Neural progenitor cell (in vitro differentiated cells): ENCODE data around the gene CBX1.

ENCODE experiments used
- CTCF ChIP-seq: fragments of 200-600 bp; sonication (generic); IDR thresholded peaks from 2 replicates; pipeline ENCODE4 v1.5.1; 2017; ENCODE audit warnings: antibody characterized with exemption, mild to moderate bottlenecking
- EZH2 ChIP-seq: fragments of 200-600 bp; sonication (generic); IDR thresholded peaks from 2 replicates; pipeline ENCODE4 v1.6.1; 2017; ENCODE audit warnings: antibody characterized with exemption, mild to moderate bottlenecking, moderate library complexity
- EZH2phosphoT487 ChIP-seq: fragments of 200-600 bp; sonication (generic); IDR thresholded peaks from 2 replicates; pipeline ENCODE4 v1.6.1; 2017; ENCODE audit warnings: antibody characterized with exemption

GRCh38 chr17:48025904-48026501 is 75.3 kb downstream of the CBX1 start:
- TF ChIP-seq CTCF, result no peak
- no peak for TF ChIP-seq EZH2
- TF ChIP-seq EZH2phosphoT487, result no peak
